ENCODE results near the gene COPS9.

- TF ChIP-seq, protein P1, sequence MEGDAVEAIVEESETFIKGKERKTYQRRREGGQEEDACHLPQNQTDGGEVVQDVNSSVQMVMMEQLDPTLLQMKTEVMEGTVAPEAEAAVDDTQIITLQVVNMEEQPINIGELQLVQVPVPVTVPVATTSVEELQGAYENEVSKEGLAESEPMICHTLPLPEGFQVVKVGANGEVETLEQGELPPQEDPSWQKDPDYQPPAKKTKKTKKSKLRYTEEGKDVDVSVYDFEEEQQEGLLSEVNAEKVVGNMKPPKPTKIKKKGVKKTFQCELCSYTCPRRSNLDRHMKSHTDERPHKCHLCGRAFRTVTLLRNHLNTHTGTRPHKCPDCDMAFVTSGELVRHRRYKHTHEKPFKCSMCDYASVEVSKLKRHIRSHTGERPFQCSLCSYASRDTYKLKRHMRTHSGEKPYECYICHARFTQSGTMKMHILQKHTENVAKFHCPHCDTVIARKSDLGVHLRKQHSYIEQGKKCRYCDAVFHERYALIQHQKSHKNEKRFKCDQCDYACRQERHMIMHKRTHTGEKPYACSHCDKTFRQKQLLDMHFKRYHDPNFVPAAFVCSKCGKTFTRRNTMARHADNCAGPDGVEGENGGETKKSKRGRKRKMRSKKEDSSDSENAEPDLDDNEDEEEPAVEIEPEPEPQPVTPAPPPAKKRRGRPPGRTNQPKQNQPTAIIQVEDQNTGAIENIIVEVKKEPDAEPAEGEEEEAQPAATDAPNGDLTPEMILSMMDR (IDR thresholded peaks at IDR 0.05; ENCODE audit: low read depth, low read length) = no peak
- TF ChIP-seq EZH2phosphoT487 (IDR thresholded peaks at IDR 0.05; ENCODE audit: low read depth) = no peak
These were observed 47.1 kb upstream of the COPS9 start for GRCh38 chr2:240183006-240183874.
